ENCODE results near the gene TTC23L. TPM values are rescaled to one million over a fixed set of nuclear protein-coding genes. Genes with fewer than 3 reads are reported as not detected.
A peak's percentile ranks its signal among the peaks of the same experiment; 100 is the strongest.

Gene TTC23L
- total and polyA plus RNA-seq, 2 of the 8 experiments (the other 6 are each of a cell fraction or from before 2014, with no cell fraction given): 1.1 to 2.4 TPM

DNA sequence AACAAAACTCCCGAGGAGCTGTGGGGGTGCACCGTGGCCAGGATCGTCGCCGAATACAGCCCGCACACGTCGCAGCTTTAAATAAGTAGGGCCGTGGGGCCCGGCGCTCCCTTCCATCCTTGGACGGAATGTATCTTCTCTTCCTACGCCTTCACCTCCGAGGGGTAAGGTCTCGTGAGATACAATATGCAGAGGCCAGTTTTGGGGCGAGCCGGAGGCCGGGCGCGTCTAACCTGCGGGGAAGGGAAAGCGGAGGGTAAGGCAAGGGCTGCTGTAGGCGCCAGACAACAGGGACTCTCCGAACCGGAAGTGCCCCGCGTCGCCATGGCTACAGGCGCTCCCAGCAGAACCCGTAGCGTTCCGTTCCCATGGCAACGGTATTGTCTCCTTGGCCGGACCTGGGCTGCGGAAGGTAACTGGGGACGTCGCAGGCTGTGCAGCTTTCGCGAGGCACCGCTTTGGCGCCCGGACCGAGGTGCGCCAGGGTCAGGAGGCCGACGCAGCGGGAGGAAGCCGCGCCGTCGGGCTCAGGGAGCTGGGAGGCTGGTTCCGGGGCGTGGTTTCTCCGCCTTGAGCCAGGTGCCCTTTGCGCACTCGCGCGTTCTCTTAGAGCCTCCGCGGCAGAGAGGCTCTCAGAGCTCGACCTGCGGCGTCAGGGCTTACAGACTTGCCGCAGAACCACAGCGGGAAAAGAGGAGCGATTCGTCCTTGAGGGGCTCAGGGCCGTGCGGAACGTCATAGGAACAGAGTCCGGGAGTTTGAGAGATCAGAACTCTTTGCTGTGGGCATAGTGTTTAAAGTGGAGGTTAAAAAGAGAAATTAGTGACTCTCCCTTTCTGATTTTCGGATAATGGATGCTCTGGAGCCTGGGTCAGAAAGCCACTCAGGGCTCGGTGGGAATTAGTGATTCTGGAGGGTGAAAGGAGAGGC lies at the start of gene TTC23L (continued):
- TF ChIP-seq, protein P1, sequence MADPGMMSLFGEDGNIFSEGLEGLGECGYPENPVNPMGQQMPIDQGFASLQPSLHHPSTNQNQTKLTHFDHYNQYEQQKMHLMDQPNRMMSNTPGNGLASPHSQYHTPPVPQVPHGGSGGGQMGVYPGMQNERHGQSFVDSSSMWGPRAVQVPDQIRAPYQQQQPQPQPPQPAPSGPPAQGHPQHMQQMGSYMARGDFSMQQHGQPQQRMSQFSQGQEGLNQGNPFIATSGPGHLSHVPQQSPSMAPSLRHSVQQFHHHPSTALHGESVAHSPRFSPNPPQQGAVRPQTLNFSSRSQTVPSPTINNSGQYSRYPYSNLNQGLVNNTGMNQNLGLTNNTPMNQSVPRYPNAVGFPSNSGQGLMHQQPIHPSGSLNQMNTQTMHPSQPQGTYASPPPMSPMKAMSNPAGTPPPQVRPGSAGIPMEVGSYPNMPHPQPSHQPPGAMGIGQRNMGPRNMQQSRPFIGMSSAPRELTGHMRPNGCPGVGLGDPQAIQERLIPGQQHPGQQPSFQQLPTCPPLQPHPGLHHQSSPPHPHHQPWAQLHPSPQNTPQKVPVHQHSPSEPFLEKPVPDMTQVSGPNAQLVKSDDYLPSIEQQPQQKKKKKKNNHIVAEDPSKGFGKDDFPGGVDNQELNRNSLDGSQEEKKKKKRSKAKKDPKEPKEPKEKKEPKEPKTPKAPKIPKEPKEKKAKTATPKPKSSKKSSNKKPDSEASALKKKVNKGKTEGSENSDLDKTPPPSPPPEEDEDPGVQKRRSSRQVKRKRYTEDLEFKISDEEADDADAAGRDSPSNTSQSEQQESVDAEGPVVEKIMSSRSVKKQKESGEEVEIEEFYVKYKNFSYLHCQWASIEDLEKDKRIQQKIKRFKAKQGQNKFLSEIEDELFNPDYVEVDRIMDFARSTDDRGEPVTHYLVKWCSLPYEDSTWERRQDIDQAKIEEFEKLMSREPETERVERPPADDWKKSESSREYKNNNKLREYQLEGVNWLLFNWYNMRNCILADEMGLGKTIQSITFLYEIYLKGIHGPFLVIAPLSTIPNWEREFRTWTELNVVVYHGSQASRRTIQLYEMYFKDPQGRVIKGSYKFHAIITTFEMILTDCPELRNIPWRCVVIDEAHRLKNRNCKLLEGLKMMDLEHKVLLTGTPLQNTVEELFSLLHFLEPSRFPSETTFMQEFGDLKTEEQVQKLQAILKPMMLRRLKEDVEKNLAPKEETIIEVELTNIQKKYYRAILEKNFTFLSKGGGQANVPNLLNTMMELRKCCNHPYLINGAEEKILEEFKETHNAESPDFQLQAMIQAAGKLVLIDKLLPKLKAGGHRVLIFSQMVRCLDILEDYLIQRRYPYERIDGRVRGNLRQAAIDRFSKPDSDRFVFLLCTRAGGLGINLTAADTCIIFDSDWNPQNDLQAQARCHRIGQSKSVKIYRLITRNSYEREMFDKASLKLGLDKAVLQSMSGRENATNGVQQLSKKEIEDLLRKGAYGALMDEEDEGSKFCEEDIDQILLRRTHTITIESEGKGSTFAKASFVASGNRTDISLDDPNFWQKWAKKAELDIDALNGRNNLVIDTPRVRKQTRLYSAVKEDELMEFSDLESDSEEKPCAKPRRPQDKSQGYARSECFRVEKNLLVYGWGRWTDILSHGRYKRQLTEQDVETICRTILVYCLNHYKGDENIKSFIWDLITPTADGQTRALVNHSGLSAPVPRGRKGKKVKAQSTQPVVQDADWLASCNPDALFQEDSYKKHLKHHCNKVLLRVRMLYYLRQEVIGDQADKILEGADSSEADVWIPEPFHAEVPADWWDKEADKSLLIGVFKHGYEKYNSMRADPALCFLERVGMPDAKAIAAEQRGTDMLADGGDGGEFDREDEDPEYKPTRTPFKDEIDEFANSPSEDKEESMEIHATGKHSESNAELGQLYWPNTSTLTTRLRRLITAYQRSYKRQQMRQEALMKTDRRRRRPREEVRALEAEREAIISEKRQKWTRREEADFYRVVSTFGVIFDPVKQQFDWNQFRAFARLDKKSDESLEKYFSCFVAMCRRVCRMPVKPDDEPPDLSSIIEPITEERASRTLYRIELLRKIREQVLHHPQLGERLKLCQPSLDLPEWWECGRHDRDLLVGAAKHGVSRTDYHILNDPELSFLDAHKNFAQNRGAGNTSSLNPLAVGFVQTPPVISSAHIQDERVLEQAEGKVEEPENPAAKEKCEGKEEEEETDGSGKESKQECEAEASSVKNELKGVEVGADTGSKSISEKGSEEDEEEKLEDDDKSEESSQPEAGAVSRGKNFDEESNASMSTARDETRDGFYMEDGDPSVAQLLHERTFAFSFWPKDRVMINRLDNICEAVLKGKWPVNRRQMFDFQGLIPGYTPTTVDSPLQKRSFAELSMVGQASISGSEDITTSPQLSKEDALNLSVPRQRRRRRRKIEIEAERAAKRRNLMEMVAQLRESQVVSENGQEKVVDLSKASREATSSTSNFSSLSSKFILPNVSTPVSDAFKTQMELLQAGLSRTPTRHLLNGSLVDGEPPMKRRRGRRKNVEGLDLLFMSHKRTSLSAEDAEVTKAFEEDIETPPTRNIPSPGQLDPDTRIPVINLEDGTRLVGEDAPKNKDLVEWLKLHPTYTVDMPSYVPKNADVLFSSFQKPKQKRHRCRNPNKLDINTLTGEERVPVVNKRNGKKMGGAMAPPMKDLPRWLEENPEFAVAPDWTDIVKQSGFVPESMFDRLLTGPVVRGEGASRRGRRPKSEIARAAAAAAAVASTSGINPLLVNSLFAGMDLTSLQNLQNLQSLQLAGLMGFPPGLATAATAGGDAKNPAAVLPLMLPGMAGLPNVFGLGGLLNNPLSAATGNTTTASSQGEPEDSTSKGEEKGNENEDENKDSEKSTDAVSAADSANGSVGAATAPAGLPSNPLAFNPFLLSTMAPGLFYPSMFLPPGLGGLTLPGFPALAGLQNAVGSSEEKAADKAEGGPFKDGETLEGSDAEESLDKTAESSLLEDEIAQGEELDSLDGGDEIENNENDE (IDR thresholded peaks at IDR 0.05; ENCODE audit: insufficient replicate concordance, low read length): no peak
- TF ChIP-seq NRF1 (IDR thresholded peaks at IDR 0.05; ENCODE audit: low read depth, low read length) (0 out of 2 replicates have a peak, but pooled peaks have one; percentile 12), BRCA1 (IDR thresholded peaks at IDR 0.05; ENCODE audit: low read depth, low read length) (no peak), SIN3A (conservative IDR thresholded peaks at IDR 0.05 in 1 of 2, IDR thresholded peaks at IDR 0.05 in 1 of 2; ENCODE audit: low read depth in 1 of 2, low read length in 2 of 2) (peak; percentile 98 to 100), POLR2AphosphoS5 (IDR thresholded peaks at IDR 0.05; ENCODE audit: low read depth, low read length) (peak; percentile 86), TAF1 (IDR thresholded peaks at IDR 0.05; ENCODE audit: low read depth, low read length) (peak; percentile 94), KDM4A (IDR thresholded peaks at IDR 0.05; ENCODE audit: low read depth, low read length, severe bottlenecking) (peak; percentile 59)
- TF ChIP-seq, protein P2, sequence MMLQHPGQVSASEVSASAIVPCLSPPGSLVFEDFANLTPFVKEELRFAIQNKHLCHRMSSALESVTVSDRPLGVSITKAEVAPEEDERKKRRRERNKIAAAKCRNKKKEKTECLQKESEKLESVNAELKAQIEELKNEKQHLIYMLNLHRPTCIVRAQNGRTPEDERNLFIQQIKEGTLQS (IDR thresholded peaks at IDR 0.05; ENCODE audit: insufficient read depth, low read depth, low read length): no peak

Data from H1 (cell line).